Aorta (tissue), 5 donors: ENCODE results near the gene TAF8. TPM values are rescaled to one million over a fixed set of nuclear protein-coding genes. Genes with fewer than 3 reads are reported as not detected.
"Not testable (repeated sequence)": the region's sequence is repeated elsewhere in the genome, so short reads cannot be mapped to it uniquely, and the experiment has no call there.

Experiments
- ATAC-seq: fragments of 200-7000 bp; cut with Tn5 transposase; one replicate; pipeline ENCODE4 v1.9.1; 2022; ENCODE audit warnings: moderate library complexity; ENCODE audit not compliant: low FRiP score
- DNase-seq, 2 donors: peaks; one replicate each; pipeline ENCODE4 v3.0.0-alpha.2; 2020
- H3K27ac ChIP-seq, 2 donors: one replicate each; pipeline ENCODE4 v1.5.1; 2013; ENCODE audit warnings: low read length in 2 of 2, mild to moderate bottlenecking in 2 of 2, moderate library complexity in 2 of 2, control low read depth in 1 of 2, inconsistent platforms in 1 of 2, low read depth in 1 of 2
- H3K27me3 ChIP-seq, 2 donors: one replicate each; pipeline ENCODE4 v1.6.1; 2013; ENCODE audit warnings: control low read depth in 1 of 2, low read length in 1 of 2, mild to moderate bottlenecking in 1 of 2, moderate library complexity in 1 of 2; ENCODE audit not compliant: insufficient read depth in 2 of 2, control insufficient read depth in 1 of 2
- H3K36me3 ChIP-seq, 2 donors: one replicate each; pipeline ENCODE4 v1.6.1; 2013; ENCODE audit warnings: control low read depth in 1 of 2, low read length in 1 of 2, mild to moderate bottlenecking in 1 of 2; ENCODE audit not compliant: insufficient read depth in 2 of 2, control insufficient read depth in 1 of 2
- H3K4me1 ChIP-seq, 2 donors: one replicate each; pipeline ENCODE4 v1.6.1; 2013; ENCODE audit warnings: low read length in 2 of 2, control low read depth in 1 of 2, mild to moderate bottlenecking in 1 of 2, moderate library complexity in 1 of 2; ENCODE audit not compliant: insufficient read depth in 2 of 2, control insufficient read depth in 1 of 2
- H3K4me3 ChIP-seq, 2 donors: one replicate each; pipeline ENCODE4 v1.5.1; 2013; ENCODE audit warnings: low read length in 2 of 2, control low read depth in 1 of 2, mild to moderate bottlenecking in 1 of 2
- H3K9me3 ChIP-seq: one replicate; pipeline ENCODE4 v1.6.1; 2013; ENCODE audit warnings: mild to moderate bottlenecking, low read length; ENCODE audit not compliant: control insufficient read depth
- WGBS, 2 donors: extraction: QIAGEN DNeasy Blood & Tissue Kit; methylation state at CpG; one replicate each; pipeline ENCODE4 v1.1.7; 2013; 5-methylcytosine and 5-hydroxymethylcytosine counted together
- intact Hi-C, 2 donors: fragments of 100-400 bp; cut with DNase I; formaldehyde crosslinking; loops; one replicate each; pipeline versions ENCODE4 v1.14.2 to v1.15.0; 2022
- polyA plus RNA-seq, 2 donors: library from polyadenylated mRNA; stranded (reverse); fragments of 200-250 nt; gene quantifications; one replicate each; pipeline ENCODE4 v1.2.3, GENCODE V29; 2013
- total RNA-seq, 2 donors: library from RNA; stranded (reverse); fragmentation: NEBNext Ultra II Directional; extraction: Animal tissue kit (Norgen Biotek cat#: 25700); gene quantifications; one replicate each; pipeline ENCODE4 v1.2.1, GENCODE V29; 2021
- donor health status: healthy with polysubstance abuse.
- donor health status: Bipolar disorder and iron deficiency.
- donor health status: DM: no; HTN: no; CAD: no.
- donor health status: DM: no; HTN: no; CAD: no.
- donor health status: DM: yes; HTN: yes; CAD: no.

TAF8 gene
- total and polyA plus RNA-seq, 4 donors, result 14.7 to 28.6 (median 19.6) TPM

DNA sequence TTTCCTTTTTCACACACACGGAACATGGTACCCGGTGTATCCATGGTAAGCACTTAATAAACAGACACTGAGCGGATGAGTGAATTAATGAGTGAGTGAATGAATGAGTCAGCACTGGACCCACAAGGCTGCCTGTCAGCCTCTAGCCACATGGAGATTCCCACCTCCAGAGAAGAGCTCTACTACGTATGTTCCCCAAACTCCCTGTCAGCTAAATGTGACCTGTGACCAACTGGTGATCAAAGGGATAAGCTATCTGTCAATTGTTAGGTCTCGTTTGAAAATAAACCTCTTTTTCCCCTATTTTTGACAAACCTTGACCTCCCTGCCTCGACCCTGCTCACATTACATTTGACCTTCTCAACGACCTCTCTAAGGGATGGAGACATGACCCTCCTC, 24.5 kb upstream of the TAF8 start:
- Histone ChIP-seq H3K4me3 (no peak overlapping the region), H3K27me3 (no peaks in the 10 kb centered on the region), H3K27ac (no peak overlapping the region), H3K4me1 (no peaks in the 10 kb centered on the region), H3K9me3 (no peaks in the 10 kb centered on the region), H3K36me3 (no peaks in the 10 kb centered on the region)
- WGBS, 2 donors, result 76 to 84% methylated on average over 7 of the region's 7 CpGs
- ATAC-seq, result no peak
- intact Hi-C loops, result no loop called here
- DNase-seq, result no peak

DNA sequence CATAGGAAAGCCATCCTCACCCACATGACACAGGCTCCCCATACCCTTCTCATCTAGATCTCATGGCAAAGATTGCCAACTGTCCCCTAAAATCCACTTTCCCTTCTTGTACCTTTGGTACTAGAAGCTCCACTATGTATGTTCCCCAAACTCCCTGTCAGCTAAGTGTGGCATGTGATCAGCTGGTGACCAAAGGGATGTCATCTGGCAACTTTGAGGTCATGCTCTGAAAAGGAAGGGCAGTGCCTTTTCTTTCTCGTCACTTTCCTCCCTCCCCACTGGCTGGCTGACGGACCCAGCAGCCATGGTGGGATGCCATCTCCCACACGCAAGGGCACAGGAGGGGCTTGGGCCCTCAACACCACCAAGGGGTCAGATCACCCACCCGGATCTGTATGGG, 23.8 kb upstream of the TAF8 start:
- no peaks in the 10 kb centered on the region for H3K9me3 ChIP-seq
- 94 to 95% methylated on average over 4 of the region's 4 CpGs for WGBS, 2 donors

DNA sequence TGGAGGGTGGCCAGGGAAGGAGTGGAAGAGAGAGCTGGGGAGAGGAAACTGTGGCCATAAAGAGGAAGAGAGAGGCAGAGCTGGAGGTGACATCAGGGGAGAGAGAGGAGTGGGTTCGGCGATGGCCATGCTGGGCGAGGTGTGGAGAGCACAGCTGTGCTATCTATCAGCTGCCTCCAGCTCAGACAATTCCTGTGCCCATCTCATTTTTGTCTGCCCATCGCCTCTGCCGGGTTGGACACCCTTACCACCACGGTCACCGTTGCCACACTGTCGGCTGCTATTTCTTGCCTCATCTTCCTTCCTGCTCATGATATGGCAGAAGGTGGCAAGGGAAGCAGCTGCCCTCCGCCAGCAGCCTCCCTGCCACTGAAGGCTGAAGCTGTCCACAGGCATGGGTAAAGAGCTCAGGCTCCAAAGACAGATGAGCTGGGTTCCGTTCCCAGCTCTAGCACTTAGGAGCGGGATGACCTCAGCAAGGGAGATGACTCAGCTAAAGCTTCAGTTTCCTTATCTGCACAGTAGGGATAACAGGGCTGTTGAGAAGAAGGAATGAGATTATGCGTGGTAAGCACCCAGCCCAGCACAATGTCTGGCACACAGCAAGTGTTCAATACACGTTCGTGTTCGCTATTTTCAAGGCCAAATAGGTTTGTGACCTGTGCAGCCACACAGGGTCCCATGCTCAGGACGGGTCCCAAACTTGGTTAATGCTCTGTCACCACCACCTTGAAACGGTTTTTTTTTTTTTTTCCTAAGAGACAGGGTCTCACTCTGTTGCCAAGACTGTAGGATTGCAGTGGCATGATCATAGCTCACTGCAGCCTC, 21.9 kb upstream of the TAF8 start:
- DNase-seq, result peak in 1 of 2 donors; percentile 55
- Histone ChIP-seq H3K36me3 (no peaks in the 10 kb centered on the region), H3K27me3 (no peaks in the 10 kb centered on the region), H3K4me1 (no peaks in the 10 kb centered on the region), H3K4me3 (no peak overlapping the region), H3K27ac (no peak overlapping the region), H3K9me3 (no peaks in the 10 kb centered on the region)
- intact Hi-C loops, result no loop called here
- ATAC-seq, result no peak
- WGBS, 2 donors, result 85 to 88% methylated on average over 17 of the region's 17 CpGs

More for the DNA sequence above, 23.8 kb upstream of the TAF8 start:
- Histone ChIP-seq H3K27ac (no peak overlapping the region), H3K4me1 (no peaks in the 10 kb centered on the region), H3K4me3 (no peak overlapping the region), H3K36me3 (no peaks in the 10 kb centered on the region), H3K27me3 (no peaks in the 10 kb centered on the region)
- intact Hi-C loops, result no loop called here
- no peak for ATAC-seq
- no peak for DNase-seq

DNA sequence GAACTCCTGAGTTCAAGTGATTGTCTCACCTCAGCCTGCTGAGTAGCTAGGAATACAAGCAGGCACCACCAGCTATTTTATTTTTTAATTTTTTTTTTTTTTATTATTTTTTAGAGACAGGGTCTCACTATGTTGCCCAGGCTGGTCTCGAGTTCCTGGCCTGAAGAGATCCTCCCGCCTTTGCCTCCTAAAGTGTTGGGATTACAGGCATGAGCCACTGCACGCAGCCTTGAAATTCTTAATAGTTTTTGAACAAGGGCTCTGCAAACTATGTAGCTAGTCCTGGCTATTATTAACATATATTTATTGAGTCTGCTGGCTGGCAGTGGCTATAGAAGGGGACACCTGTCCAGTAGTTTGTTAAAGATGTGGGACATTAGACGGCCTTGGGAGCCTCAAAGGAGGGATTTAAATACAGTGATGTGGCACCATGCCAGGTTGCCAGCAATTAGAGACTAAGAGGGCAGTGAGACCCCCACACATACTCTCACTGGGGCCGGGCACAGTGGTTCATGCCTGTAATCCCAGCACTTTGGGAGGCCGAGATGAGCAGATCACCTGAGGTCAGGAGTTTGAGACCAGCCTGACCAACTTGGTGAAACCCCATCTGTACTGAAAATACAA, 21.1 kb upstream of the TAF8 start:
- no peaks in the 10 kb centered on the region for H3K36me3 ChIP-seq
- ATAC-seq, result no peak
- WGBS, 2 donors, result 94 to 95% methylated on average over 6 of the region's 6 CpGs
- intact Hi-C loops, result no loop called here
- no peak overlapping the region for H3K4me3 ChIP-seq
- H3K9me3 ChIP-seq, result no peaks in the 10 kb centered on the region
- H3K4me1 ChIP-seq, result no peaks in the 10 kb centered on the region
- peak in 1 of 2 donors; percentile 24 for DNase-seq
- no peak overlapping the region for H3K27ac ChIP-seq
- no peaks in the 10 kb centered on the region for H3K27me3 ChIP-seq

DNA sequence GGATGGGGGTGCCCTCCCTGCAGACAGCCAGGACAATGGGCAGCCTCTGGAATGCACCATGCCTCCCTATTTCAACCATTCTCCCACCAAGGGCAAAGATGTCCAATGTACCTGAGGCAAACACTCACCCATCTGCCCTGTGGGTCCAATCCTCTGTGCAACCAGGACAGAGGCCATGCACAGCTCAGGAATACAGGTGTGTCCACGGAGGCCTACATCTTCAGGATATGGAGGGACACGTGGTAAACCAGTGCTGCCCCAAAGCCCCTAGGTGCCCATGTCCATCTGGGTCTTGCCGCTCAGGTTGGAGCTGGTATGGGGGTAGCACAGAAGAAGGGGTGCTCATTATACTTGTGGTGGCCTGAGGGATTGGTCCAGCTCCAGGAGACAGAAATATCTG, 20.4 kb upstream of the TAF8 start:
- 95 to 97% methylated on average over 3 of the region's 3 CpGs for WGBS, 2 donors
- ATAC-seq, result no peak

DNA sequence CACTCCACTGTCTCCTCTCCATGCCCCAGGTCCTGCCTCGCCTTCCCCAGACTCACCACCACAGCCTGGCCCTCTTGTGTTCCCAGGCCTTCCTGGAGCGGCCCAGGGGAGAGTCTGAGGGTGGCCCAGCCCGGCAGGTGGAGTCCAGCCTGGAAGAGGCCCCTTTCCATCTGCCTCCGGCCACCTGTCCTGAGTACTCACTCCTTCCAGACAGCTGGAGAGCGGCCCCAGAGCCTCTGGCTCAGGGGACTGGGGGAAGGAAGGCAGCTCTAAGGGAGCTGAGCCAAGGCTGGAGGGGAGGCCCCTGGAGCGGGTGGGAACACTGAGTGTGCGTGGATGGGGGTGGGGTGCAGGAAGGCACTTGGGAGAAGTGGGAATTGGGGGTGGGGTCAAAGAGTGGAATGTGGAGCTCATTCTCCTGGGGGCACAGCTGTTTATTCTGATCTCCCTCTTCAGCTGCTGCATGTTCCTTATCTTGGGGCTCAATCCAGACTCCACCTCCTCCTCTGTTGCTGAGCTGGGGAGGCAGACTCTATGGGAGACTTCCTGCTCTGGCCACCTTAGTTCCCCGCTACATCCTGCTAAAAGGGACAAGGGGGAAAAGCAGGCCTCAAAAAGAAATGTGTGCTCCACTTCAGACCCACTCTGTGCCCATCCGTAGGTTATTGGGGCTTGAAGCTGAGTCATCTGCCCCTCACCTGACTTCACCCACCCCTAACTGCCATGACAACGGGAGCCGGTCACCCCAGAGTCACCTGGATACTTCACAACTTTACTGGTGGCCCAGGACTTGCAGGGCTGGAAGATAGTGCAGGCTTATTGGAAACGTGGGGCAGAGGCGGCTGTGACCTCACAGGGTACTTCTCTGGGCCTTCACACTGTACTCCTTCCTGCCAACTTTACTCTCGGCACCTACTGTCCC, 19.5 kb upstream of the TAF8 start:
- DNase-seq (peak in 1 of 2 donors; percentile 62), ATAC-seq (peak; percentile 27)

More for the DNA sequence above, 20.4 kb upstream of the TAF8 start:
- intact Hi-C loops, result no loop called here
- Histone ChIP-seq H3K4me1 (no peaks in the 10 kb centered on the region), H3K27ac (no peak overlapping the region), H3K9me3 (no peaks in the 10 kb centered on the region), H3K4me3 (no peak overlapping the region), H3K36me3 (no peaks in the 10 kb centered on the region), H3K27me3 (no peaks in the 10 kb centered on the region)
- peak in 1 of 2 donors; percentile 40 for DNase-seq

DNA sequence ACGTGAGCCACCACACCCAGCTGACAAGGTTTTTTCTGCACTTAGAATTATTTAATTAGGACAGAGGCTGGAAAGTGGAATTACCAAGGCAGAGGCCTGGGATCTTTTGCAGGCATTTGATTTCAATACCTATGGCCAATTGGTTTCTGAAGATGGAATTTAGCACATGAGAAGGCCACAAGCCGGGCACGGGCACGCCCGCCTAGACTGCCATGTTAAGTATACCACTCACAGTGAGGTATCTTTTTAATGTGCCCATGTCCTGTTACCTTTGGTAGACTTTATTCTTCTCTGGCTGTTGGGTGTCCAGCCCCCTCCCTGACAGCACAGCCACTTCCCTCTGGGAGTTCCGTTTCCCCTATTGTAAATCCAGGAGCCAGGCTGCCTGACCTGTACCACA, 18.0 kb upstream of the TAF8 start:
- Histone ChIP-seq H3K36me3 (no peaks in the 10 kb centered on the region), H3K27ac (no peak overlapping the region), H3K4me3 (no peak overlapping the region), H3K4me1 (no peaks in the 10 kb centered on the region), H3K27me3 (no peaks in the 10 kb centered on the region), H3K9me3 (no peaks in the 10 kb centered on the region)
- no peak for ATAC-seq
- DNase-seq, result no peak
- 93 to 95% methylated on average over 6 of the region's 6 CpGs for WGBS, 2 donors
- intact Hi-C loops, result no loop called here

More for the DNA sequence above, 19.5 kb upstream of the TAF8 start:
- Histone ChIP-seq H3K4me1 (no peaks in the 10 kb centered on the region), H3K27ac (no peak overlapping the region), H3K27me3 (no peaks in the 10 kb centered on the region), H3K4me3 (no peak overlapping the region), H3K9me3 (no peaks in the 10 kb centered on the region), H3K36me3 (no peaks in the 10 kb centered on the region)
- WGBS, 2 donors, result 46% methylated on average over 14 of the region's 14 CpGs
- intact Hi-C loops, result no loop called here

DNA sequence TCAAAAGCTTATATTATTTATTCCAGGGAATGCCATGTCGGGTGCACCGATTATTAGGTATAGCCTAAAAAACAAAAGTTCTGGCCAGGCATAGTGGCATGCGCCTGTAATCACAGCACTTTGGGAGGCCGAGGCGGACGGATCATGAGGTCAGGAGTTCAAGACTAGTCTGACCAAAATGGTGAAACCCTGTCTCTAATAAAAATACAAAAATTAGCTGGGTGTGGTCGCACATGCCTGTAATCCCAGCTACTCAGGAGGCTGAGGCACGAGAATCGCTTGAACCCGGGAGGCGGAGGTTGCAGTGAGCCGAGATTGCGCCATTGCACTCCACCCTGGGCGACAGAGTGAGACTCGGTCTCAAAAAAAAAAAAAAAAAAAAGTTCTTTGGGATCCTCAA, 12.7 kb upstream of the TAF8 start:
- ATAC-seq, H3K36me3 ChIP-seq, H3K27ac ChIP-seq, intact Hi-C loops, H3K4me1 ChIP-seq, H3K27me3 ChIP-seq, DNase-seq, H3K9me3 ChIP-seq, H3K4me3 ChIP-seq: not testable (repeated sequence)
- WGBS, 2 donors, result 94% methylated on average over 15 of the region's 15 CpGs
